Measurements from ENCODE around the gene MYO7B.

DNA sequence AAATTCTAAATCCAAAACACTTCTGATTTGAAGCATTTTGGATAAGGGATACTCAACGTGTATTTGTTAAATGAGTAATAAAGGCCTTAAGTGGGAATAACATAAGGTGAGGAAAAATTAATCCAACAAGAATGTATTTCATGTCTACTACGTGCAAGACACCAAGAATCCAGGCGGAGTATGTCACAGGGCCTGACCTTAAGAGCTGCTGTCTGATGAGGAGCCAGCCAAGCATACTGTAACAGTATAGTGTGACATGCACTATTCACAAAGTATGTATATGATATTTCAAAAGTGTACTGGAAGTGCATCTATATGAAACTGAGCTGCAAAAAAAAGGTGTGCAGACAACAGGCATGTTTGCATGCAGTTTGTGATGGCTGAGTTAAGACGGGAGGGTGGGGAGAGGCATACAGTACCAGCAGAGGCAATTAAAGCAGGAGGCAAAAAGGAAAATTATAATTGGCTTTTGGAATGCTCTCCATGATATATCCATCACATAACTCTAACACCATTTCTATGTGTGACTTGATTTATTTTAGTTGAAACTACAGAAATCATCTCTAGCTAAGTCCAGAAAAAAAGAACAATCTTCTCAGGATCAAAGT is 27.4 kb upstream of the MYO7B start:
- TF ChIP-seq CTCF (IDR thresholded peaks at IDR 0.05; ENCODE audit: low read length) = no peak
- TF ChIP-seq EZH2 (IDR thresholded peaks at IDR 0.05; ENCODE audit: borderline replicate concordance, low read length) = no peak

All from OCI-LY1 (cell line).